ENCODE results near the gene ERP27. TPM values are rescaled to one million over a fixed set of nuclear protein-coding genes. Genes with fewer than 3 reads are reported as not detected.

The ERP27 gene
- total RNA-seq, 1 donor from 2014 or later, result not detected

GRCh38 chr12:14960548-14961465 is 22.5 kb upstream of the ERP27 start:
- Mint-ChIP-seq H3K27ac (ENCODE audit: unreplicated experiment) (no peak overlapping the region), H3K4me1 (no peaks in the 10 kb centered on the region), H3K36me3 (ENCODE audit: low read depth) (no peaks in the 10 kb centered on the region), H3K9me3 (no peaks in the 10 kb centered on the region), H3K27me3 (ENCODE audit: low read depth) (no peaks in the 10 kb centered on the region), H3K4me3 (no peak overlapping the region)
- no peak for DNase-seq (ENCODE audit: low read depth, low spot score)
- no peak for TF ChIP-seq CTCF (conservative IDR thresholded peaks at IDR 0.05)

GRCh38 chr12:14959916-14960496 is 21.7 kb upstream of the ERP27 start:
- no peak for DNase-seq (ENCODE audit: low read depth, low spot score)
- H3K27ac Mint-ChIP-seq (ENCODE audit: unreplicated experiment), result no peak overlapping the region

GRCh38 chr12:14959463-14959862 is 21.1 kb upstream of the ERP27 start:
- Mint-ChIP-seq H3K27ac (ENCODE audit: unreplicated experiment) (no peak overlapping the region), H3K4me3 (no peak overlapping the region), H3K9me3 (no peaks in the 10 kb centered on the region), H3K36me3 (ENCODE audit: low read depth) (no peaks in the 10 kb centered on the region), H3K4me1 (no peaks in the 10 kb centered on the region), H3K27me3 (ENCODE audit: low read depth) (no peaks in the 10 kb centered on the region)
- no peak for DNase-seq (ENCODE audit: low read depth, low spot score)
- TF ChIP-seq CTCF (conservative IDR thresholded peaks at IDR 0.05), result no peak

More at GRCh38 chr12:14959916-14960496, 21.7 kb upstream of the ERP27 start:
- H3K4me3 Mint-ChIP-seq, result no peak overlapping the region
- H3K4me1 Mint-ChIP-seq, result no peaks in the 10 kb centered on the region
- no peaks in the 10 kb centered on the region for H3K36me3 Mint-ChIP-seq (ENCODE audit: low read depth)
- H3K9me3 Mint-ChIP-seq, result no peaks in the 10 kb centered on the region
- TF ChIP-seq CTCF (conservative IDR thresholded peaks at IDR 0.05), result no peak
- no peaks in the 10 kb centered on the region for H3K27me3 Mint-ChIP-seq (ENCODE audit: low read depth)

GRCh38 chr12:14959126-14959440 is 20.7 kb upstream of the ERP27 start:
- TF ChIP-seq CTCF (conservative IDR thresholded peaks at IDR 0.05), result no peak
- Mint-ChIP-seq H3K27ac (ENCODE audit: unreplicated experiment) (no peak overlapping the region), H3K27me3 (ENCODE audit: low read depth) (no peaks in the 10 kb centered on the region), H3K9me3 (no peaks in the 10 kb centered on the region), H3K36me3 (ENCODE audit: low read depth) (no peaks in the 10 kb centered on the region), H3K4me1 (no peaks in the 10 kb centered on the region), H3K4me3 (no peak overlapping the region)
- DNase-seq (ENCODE audit: low read depth, low spot score), result no peak

- no peaks in the 10 kb centered on the region for H3K27me3 Mint-ChIP-seq (ENCODE audit: low read depth)
- H3K4me1 Mint-ChIP-seq, result no peaks in the 10 kb centered on the region
- no peak for TF ChIP-seq CTCF (conservative IDR thresholded peaks at IDR 0.05)
- DNase-seq (ENCODE audit: low read depth, low spot score), result no peak
- H3K36me3 Mint-ChIP-seq (ENCODE audit: low read depth), result no peaks in the 10 kb centered on the region
- no peaks in the 10 kb centered on the region for H3K9me3 Mint-ChIP-seq
- no peak overlapping the region for H3K27ac Mint-ChIP-seq (ENCODE audit: unreplicated experiment)
- no peak overlapping the region for H3K4me3 Mint-ChIP-seq
Observed at GRCh38 chr12:14958361-14959125, 20.2 kb upstream of the ERP27 start.
